Vagina (tissue), 2 donors: ENCODE results near the gene HOXD11.

Source experiments
- CTCF ChIP-seq, 3 experiments: fragments of 450-650 bp in 2 of 3; fragments of 200-600 bp in 1 of 3; sonication (generic) in 1 of 3; IDR thresholded peaks; one replicate each; pipeline ENCODE4 v1.5.1; 2017 to 2019; ENCODE audit warnings: antibody characterized with exemption in 3 of 3, mild to moderate bottlenecking in 2 of 3, moderate library complexity in 2 of 3
- POLR2A ChIP-seq, 2 donors: fragments of 450-650 bp; IDR thresholded peaks; one replicate each; pipeline ENCODE4 v1.6.1; 2017; ENCODE audit warnings: antibody characterized with exemption in 2 of 2, mild to moderate bottlenecking in 2 of 2, moderate library complexity in 2 of 2
- POLR2AphosphoS5 ChIP-seq, 2 donors: sonication (generic); formaldehyde crosslinking; IDR thresholded peaks; one replicate each; pipeline ENCODE4 v1.9.0; 2017; ENCODE audit warnings: antibody characterized with exemption in 2 of 2, mild to moderate bottlenecking in 2 of 2, low read depth in 1 of 2; ENCODE audit not compliant: insufficient read depth in 1 of 2

- TF ChIP-seq CTCF (IDR thresholded peaks at IDR 0.05) (no peak), POLR2AphosphoS5 (IDR thresholded peaks at IDR 0.05; ENCODE audit: insufficient read depth in 1 of 2, low read depth in 1 of 2) (no peak), POLR2A (IDR thresholded peaks at IDR 0.05) (no peak)
Measured at GRCh38 chr2:176142281-176142680, 35.2 kb downstream of the HOXD11 start.
